Muscle of back (tissue), 11 donors: Measurements from ENCODE around the gene TBC1D16. TPM values are rescaled to one million over a fixed set of nuclear protein-coding genes. Genes with fewer than 3 reads are reported as not detected.
"Not testable (repeated sequence)": the region's sequence is repeated elsewhere in the genome, so short reads cannot be mapped to it uniquely, and the experiment has no call there.

Source experiments
- DNase-seq, 3 donors: peaks; one replicate each; pipeline versions ENCODE4 v3.0.0 to v3.0.0-alpha.2; 2013
- polyA plus RNA-seq, 10 donors: library from polyadenylated mRNA; unstranded; fragments of 120-200 nt; gene quantifications; one replicate each; pipeline ENCODE4 v1.2.1, GENCODE V29; 2013; ENCODE audit not compliant: insufficient read length in 10 of 10

The TBC1D16 gene
- polyA plus RNA-seq, 10 donors, result 25.0 to 38.9 (median 29.8) TPM

DNA sequence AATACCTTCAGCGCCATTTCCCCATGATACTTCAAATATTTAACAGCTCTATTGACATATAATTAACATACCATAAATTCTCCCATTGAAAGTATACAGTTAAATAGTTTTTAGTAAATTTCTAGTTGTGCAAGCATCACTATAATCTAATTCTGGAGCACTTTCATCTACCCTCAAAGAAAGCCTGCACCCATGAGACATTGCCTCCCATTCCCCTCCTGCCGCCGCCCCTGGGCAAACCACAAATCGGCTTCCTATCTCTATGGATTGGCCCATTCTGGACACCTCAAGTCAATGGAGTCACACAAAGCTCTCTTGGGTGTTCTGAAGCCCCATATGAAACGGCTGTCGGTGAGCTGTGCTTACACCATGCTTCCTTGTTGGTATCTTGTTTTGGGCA lies 119.2 kb downstream of the TBC1D16 start:
- DNase-seq, result no peak

DNA sequence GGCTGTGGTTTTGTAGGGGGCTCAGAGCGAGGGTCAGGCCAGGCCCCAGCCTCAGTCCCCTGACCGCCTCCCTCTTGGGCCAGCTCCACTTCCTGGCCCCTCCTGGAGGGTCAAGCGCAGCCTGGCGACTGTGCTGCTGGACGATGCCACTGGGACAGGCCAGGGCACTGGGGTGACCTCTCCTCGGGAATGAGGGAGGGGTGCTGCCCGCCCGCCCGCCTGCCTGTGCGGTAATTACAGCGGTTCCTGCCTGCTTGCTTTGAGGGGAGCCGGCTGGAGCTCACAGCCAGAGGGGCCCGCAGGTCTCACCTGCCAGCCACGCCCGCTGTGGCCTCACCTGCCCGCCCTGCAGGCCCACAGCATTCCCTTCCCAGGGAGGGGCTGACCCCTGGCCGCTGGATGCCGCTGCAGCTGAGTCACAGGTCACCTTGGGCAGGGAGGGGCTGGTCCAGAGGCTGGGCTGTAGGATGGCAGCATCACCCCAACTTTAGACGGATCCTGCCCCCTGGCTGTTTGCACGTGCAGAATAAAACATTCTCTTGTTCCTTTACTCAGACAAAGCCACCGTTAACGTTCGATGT lies 119.7 kb downstream of the TBC1D16 start:
- DNase-seq, result no peak

DNA sequence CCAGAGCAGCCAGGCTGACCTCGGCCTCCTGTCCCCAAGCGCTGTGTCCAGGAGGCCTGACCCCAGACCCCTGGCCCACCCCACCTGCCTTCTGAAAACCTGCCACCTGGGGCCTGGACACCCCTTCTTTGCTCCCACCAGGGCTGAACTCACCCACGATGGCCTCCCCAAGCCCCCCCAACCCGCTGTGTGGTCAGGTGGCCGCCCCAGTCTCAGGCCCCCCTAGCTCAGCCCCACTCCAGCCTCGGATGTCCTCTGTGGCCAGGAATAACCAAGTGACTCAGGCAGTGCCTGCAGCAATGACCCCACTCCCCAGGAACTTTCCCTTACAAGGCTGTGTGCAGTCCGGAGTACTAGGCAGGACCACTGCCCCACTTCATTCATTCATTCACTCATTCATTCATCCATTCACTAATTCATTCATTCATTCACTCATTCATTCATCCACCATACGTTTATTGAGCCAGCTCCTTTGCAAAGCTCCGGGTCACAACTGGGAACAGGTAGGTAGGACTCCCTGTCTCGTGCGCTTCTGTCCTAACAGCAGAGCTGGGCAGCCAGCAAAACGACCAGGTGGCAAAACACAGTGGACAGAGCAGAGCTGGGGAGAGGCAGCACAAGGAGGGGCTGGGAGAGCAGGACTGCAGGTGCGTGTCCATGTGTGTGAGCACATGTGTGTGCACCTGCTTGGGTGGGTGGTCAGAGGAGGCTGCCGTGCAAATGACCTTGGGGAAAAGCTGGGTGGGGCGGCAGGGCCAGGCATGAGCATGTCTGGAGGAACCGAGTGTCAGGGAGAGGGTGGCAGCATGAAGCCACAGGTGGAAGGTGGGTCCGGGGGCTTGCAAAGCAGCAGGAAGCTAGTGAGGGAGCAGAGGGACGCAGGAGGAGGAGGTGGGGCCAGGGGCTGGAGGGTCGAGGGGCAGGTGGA lies 120.6 kb downstream of the TBC1D16 start:
- DNase-seq, result no peak

DNA sequence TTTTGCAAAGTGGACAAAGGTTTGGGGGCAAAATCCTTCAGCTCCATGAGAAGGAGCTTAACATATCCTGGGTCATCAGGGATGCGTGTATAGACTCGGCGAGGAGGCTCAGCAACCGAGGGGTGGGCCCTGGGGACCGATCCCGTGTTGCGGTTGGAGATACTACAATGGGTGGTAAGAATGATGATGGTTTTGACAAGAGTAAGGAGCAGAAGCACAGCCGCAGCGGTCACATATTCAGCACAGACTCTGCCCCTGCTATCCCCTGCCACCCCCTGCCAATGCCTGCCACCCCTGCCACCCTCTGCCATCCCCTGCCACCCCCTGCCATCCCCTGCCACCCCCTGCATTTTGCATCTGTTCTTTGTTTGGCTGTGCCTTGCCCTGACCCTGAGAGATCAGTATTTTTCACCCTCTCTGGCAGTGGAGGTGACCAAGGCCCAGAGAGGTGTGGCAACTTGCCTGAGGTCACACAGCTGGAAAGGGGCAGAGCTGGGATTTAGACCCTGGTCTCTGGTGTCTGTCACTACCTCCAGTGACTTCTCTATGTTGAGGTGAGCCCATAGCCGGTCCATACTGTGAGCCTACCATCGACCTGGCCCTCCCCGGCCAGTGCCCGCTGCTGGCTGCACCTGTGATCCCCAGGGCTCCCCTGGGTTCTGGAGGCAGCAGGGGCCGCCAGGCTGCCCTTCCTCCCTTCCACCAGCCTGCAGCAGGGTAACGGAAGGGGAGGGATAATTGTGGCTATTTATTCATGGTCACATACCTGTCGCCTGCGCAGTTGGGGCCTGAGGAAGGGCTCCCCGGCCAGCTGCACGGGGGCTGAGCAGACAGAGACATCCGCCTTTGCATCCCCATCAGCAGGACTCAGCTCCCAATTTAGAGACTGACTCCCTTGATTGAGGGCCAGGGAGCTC lies 121.5 kb downstream of the TBC1D16 start:
- no peak for DNase-seq

GRCh38 chr17:79913451-79913850 lies 122.2 kb downstream of the TBC1D16 start:
- no peak for DNase-seq

- no peak for DNase-seq
These were observed 122.9 kb downstream of the TBC1D16 start for GRCh38 chr17:79912552-79913330.

- no peak for DNase-seq
These were observed 124.0 kb downstream of the TBC1D16 start for GRCh38 chr17:79911430-79912399.

- no peak for DNase-seq
These were observed 124.7 kb downstream of the TBC1D16 start for GRCh38 chr17:79910985-79911361.

- DNase-seq, result no peak
These were observed 126.6 kb downstream of the TBC1D16 start for GRCh38 chr17:79909121-79909520.

GRCh38 chr17:79907850-79908249 lies 127.8 kb downstream of the TBC1D16 start:
- DNase-seq, result no peak

DNA sequence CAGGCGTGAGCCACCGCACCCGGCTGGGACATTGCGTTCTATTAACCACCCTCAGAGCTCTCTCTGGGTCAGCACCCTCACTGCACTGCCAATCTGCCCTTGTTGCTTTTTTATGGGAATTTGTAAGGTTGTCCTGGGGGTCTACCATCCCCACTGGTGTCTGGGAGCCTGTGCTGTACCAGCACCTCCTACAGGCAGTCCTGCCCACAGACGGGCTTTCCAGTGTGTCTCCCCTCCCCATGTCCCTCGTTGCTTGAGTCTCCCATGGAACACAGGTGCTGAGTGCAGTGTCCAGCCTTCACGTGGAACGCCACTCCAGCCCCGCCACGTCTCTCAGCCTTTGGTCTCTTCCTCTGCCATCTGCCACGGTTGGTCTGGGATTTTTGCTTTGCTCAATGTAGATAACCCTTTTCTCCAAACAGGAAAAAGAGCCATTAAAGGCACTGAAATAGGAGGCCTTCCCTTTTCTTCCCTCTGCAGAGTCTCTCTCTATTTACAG lies 128.4 kb downstream of the TBC1D16 start:
- DNase-seq, result no peak

- DNase-seq, result no peak
These were observed 129.8 kb downstream of the TBC1D16 start for GRCh38 chr17:79905832-79906231.

DNA sequence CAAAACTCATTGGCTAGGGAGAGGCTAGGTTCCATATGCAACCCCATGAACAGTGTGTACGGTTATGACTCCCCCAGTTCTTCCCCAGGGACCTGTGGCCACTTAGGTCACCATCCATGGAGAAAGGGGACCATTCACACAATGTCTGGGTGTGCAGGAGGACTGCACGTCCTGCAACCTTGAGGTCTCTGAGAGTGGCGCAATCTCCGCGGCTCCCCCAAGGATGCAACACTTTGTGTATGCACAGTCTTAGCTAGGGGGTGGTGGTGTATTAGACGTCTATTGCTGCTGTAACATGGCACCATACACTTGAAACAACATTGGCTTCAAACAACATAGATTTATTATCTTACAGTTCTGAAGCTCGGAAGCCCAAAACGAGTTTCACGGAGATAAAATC lies 130.8 kb downstream of the TBC1D16 start:
- DNase-seq, result no peak

DNA sequence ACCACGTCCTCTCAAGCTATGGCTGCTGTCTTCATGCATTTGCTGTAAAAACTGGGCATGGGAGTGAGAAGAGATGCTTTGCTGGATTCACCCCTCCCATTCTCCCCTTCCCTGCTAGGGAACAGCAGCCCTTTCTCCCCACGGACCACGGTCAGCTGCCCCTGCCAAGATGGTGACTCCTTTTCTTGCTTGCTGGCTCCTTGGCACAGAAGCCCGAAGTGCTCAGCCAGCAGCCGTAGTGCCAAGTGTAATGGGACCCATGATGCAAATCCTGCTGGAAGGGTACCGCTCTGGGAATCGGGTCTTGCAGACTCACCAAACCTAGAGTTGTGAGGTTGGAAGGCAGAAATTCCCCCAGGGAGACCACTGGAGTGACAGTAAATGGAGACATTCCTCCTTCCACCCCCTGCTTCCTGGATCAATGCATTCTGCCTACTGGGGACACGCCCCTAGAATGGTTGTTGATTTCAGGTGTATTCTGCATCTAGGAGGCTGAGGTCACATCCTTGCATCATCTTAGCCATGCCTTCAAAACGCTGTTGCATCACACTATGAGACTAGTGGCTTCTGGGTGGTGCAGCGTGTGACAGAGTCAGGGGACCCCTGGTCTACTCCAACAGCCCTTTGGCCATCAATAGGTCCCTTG lies 133.4 kb downstream of the TBC1D16 start:
- DNase-seq, result no peak

DNA sequence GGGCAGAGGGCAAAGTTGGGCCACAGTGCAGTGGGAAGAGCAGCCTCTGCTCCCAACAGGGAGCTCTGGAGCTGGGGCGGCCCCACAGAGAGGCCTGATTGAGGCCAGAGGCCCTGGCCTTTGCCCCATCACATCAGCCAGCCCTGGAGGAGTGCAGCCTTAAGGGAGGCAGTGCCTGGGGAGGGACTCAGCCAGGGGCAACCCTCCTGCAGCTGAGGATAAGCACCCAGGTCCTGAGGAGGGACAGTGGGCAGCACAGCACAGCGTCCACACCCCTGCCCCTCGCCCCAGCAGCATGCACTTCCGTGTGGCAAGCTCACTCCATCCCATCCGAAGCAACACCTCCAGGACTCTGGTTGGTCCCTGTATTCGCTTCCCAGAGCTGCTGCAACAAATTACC lies 134.5 kb downstream of the TBC1D16 start:
- DNase-seq, result no peak

DNA sequence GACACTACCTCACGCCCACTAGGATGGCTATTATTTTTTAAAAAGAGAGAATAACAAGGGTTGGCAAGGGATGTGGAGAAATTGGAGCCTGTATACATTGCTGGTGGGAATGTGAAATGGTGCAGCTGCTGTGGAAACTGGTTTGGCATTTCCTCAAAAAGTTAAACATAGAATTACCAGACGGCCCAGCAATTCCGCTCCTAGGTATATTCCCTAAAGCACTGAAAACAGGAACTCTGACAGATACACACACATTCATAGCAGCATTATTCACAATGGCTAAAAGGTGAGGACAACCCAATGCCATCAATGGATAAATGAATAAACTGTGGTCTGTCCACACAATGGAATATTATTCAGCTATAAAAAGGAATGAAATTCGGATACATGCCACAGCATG lies 136.1 kb downstream of the TBC1D16 start:
- no peak for DNase-seq

GRCh38 chr17:79897243-79898063 lies 138.2 kb downstream of the TBC1D16 start:
- DNase-seq, result no peak

- not testable (repeated sequence) for DNase-seq
These were observed 142.2 kb downstream of the TBC1D16 start for GRCh38 chr17:79893457-79893856.
